GM12801 (cell line): ENCODE results near the gene KBTBD6.

Experiments
- CTCF ChIP-seq: IDR thresholded peaks from one replicate; pipeline ENCODE4 v1.5.1; 2011; ENCODE audit warnings: control low read depth; ENCODE audit not compliant: insufficient read length; ENCODE audit errors: extremely low read depth

The KBTBD6 gene

GRCh38 chr13:41157048-41157717, 24.6 kb upstream of the KBTBD6 start:
- TF ChIP-seq CTCF = no peak

GRCh38 chr13:41156620-41157019, 24.0 kb upstream of the KBTBD6 start:
- no peak for TF ChIP-seq CTCF

- no peak for TF ChIP-seq CTCF
Measured at GRCh38 chr13:41154042-41154441, 21.4 kb upstream of the KBTBD6 start.

GRCh38 chr13:41152005-41152404, 19.4 kb upstream of the KBTBD6 start:
- no peak for TF ChIP-seq CTCF

DNA sequence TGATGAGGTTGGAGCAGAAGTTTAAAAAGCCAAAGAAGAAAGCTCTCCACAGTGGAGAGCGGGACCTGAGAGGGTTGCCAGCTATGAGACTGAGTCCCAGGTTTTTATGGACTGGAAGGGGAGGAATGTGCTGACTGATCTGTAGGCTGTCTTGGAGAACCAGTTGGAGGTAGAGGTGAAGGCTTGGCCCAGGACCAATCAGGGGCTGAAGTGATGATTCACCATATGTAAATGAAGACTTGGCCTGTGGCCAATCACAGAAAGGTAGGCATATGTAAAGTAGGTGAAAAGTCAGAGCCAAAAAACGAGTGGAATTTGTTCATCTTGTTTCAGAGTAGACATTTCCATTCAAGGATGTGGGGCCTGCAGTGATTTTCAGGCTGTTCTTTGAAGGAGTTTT, 17.5 kb upstream of the KBTBD6 start:
- TF ChIP-seq CTCF = no peak

DNA sequence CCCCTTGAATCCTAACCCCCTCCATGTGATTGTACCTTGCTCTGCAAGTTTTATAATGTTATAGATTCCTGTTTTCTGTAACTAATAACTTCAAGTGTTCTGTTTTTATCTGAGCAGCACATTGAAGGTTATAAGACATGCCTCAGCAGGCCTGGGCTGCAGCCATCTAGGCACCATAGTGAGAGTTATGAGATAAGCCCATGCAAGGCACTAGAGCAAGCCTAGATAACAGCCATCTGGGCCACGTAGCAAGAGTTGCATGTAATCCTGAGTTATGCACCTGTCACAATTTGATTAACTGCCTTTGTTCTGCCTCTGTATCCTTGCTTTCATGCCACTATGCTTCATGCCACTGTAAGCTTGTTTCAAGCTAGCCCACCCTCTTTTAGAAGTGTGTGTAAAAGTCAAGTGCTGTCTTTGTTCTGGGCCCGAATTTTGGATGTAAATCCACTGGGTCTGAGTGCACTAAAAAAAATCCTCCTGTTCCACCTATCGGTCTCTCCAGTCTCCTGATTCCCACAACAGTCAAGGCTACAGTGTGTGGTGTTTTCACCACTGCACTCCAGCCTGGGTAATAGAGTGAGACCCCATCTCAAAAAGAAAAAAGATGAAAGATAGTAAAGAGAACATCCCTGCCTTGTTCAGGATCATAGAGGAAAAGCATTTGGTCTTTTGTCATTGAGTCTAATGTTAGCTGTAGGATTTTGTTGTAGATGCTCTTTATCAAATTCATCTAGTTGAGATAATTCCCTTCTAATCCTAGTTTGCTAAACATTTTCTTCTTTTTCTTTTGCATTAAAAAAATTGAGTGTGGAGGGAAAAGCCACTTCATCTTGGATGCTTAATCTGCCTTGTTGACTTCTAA, 16.0 kb upstream of the KBTBD6 start:
- TF ChIP-seq CTCF = no peak

GRCh38 chr13:41145136-41145908, 12.7 kb upstream of the KBTBD6 start:
- TF ChIP-seq CTCF = no peak
